A549 (cell line): ENCODE results near the gene LCOR. TPM values are rescaled to one million over a fixed set of nuclear protein-coding genes. Genes with fewer than 3 reads are reported as not detected.
A peak's percentile ranks its signal among the peaks of the same experiment; 100 is the strongest.
"Not testable (repeated sequence)": the region's sequence is repeated elsewhere in the genome, so short reads cannot be mapped to it uniquely, and the experiment has no call there.

Experiments used
- ATAC-seq, 2 experiments: fragments of 200-7000 bp in 1 of 2; fragments of >200 bp in 1 of 2; cut with Nextera tagmentation in 1 of 2; cut with Tn5 transposase in 1 of 2; 3 replicates each; pipeline versions ENCODE4 v1.8.0 to v1.9.1; 2018 to 2020; ENCODE audit warnings: mild to moderate bottlenecking in 1 of 2, moderate library complexity in 1 of 2
- CTCF ChIA-PET: fragments of 300-600 bp; sonication (Branson Sonifier 250); formaldehyde crosslinking; extraction: SDS; loops from one replicate; lab custom pipeline; 2021; ENCODE audit warnings: antibody characterized with exemption, inconsistent platforms; lab: Yijun Ruan, JAX
- POLR2A ChIA-PET: fragments of 350-600 bp; formaldehyde crosslinking; extraction: SDS; loops from one replicate; lab custom pipeline; 2021; ENCODE audit warnings: antibody characterized with exemption, inconsistent platforms; lab: Yijun Ruan, JAX
- DNase-seq, 2 experiments: peaks; one replicate each; pipeline versions ENCODE4 v3.0.0 to v3.0.0-alpha.2; 2011 to 2016; ENCODE audit warnings: low read depth in 1 of 2, low spot score in 1 of 2
- FAIRE-seq: peaks from 2 replicates; lab custom pipeline; 2011; peaks lifted over from hg19 to GRCh38; lab: Jason Lieb, UNC
- H3K27ac ChIP-seq, 2 experiments: fragments of >200 bp; sonication (Bioruptor Twin); formaldehyde crosslinking; 3 replicates each; pipeline ENCODE4 v1.5.1; 2016 to 2017
- H3K4me1 ChIP-seq: fragments of >200 bp; sonication (Bioruptor Twin); formaldehyde crosslinking; 3 replicates; pipeline ENCODE4 v1.6.1; 2016
- H3K4me2 ChIP-seq: fragments of >200 bp; sonication (Bioruptor Twin); formaldehyde crosslinking; 3 replicates; pipeline ENCODE4 v1.6.1; 2016
- H3K4me3 ChIP-seq: fragments of >200 bp; sonication (Bioruptor Twin); formaldehyde crosslinking; 3 replicates; pipeline ENCODE4 v1.5.1; 2016
- H3K9me3 ChIP-seq: fragments of >200 bp; sonication (Bioruptor Twin); formaldehyde crosslinking; 3 replicates; pipeline ENCODE4 v1.6.1; 2016
- CBX2 ChIP-seq: fragments of 200-600 bp; sonication (generic); IDR thresholded peaks from 2 replicates; pipeline ENCODE4 v1.6.1; 2016; ENCODE audit warnings: low read depth, mild to moderate bottlenecking, borderline replicate concordance
- CEBPB ChIP-seq, 2 experiments: fragments of >200 bp in 1 of 2; sonication (Bioruptor Twin) in 1 of 2; formaldehyde crosslinking in 1 of 2; IDR thresholded peaks; 2 replicates each; pipeline ENCODE4 v1.6.1; 2012 to 2016
- CHD2 ChIP-seq: fragments of 150-350 bp; IDR thresholded peaks from 2 replicates; pipeline ENCODE4 v1.6.1; 2014; ENCODE audit warnings: low read length; ENCODE audit not compliant: partially characterized antibody
- EHMT2 ChIP-seq: fragments of 200-600 bp; sonication (generic); IDR thresholded peaks from 2 replicates; pipeline ENCODE4 v1.6.1; 2016; ENCODE audit warnings: antibody characterized with exemption, low read depth, mild to moderate bottlenecking, moderate library complexity
- EP300 ChIP-seq, 2 experiments: fragments of >200 bp; sonication (Bioruptor Twin); formaldehyde crosslinking; IDR thresholded peaks; 2 replicates in 1 of 2; 3 replicates in 1 of 2; pipeline ENCODE4 v1.6.1; 2016 to 2017
- HDAC2 ChIP-seq: fragments of 200-600 bp; sonication (generic); IDR thresholded peaks from 2 replicates; pipeline ENCODE4 v1.6.1; 2016
- HMGXB4 ChIP-seq: fragments of 250-450 bp; sonication (Bioruptor Pico); IDR thresholded peaks from 2 replicates; pipeline ENCODE4 v1.5.0; 2021; ENCODE audit warnings: mild to moderate bottlenecking, moderate library complexity, borderline replicate concordance
- HOXB13 ChIP-seq: fragments of 250-450 bp; sonication (Bioruptor Pico); IDR thresholded peaks from 2 replicates; pipeline ENCODE4 v1.5.0; 2020; ENCODE audit warnings: low read depth, mild to moderate bottlenecking, moderate library complexity
- HOXB5 ChIP-seq: fragments of 250-450 bp; sonication (Bioruptor Pico); IDR thresholded peaks from 2 replicates; pipeline ENCODE4 v1.5.0; 2020; ENCODE audit warnings: mild to moderate bottlenecking, moderate library complexity
- KDM5A ChIP-seq: fragments of 200-600 bp; sonication (generic); IDR thresholded peaks from 2 replicates; pipeline ENCODE4 v1.6.1; 2016; ENCODE audit warnings: antibody characterized with exemption, mild to moderate bottlenecking
- MYC ChIP-seq: IDR thresholded peaks from 2 replicates; pipeline ENCODE4 v1.6.1; 2012; ENCODE audit warnings: mild to moderate bottlenecking, inconsistent platforms, low read length, improper control_type of control experiment, borderline replicate concordance
- RAD21 ChIP-seq, 2 experiments: fragments of >200 bp in 1 of 2; sonication (Bioruptor Twin) in 1 of 2; formaldehyde crosslinking in 1 of 2; IDR thresholded peaks in 1 of 2; conservative IDR thresholded peaks in 1 of 2; 2 replicates in 1 of 2; 3 replicates in 1 of 2; pipeline ENCODE4 v1.6.1; 2012 to 2018; ENCODE audit warnings: inconsistent platforms in 1 of 2
- RFX5 ChIP-seq: fragments of 450-650 bp; IDR thresholded peaks from 2 replicates; pipeline ENCODE4 v1.7.1; 2014; ENCODE audit warnings: antibody characterized with exemption, mild to moderate bottlenecking, moderate library complexity
- ZC3H11A ChIP-seq: fragments of 450-650 bp; IDR thresholded peaks from 2 replicates; pipeline ENCODE4 v1.6.1; 2014; ENCODE audit warnings: antibody characterized with exemption, mild to moderate bottlenecking
- WGBS: methylation state at CpG from one replicate; pipeline ENCODE4 v1.1.6; 2017; ENCODE audit errors: missing lambda C conversion rate; 5-methylcytosine and 5-hydroxymethylcytosine counted together
- polyA plus RNA-seq, 4 experiments: library from polyadenylated mRNA; depleted of rRNA in 3 of 4; stranded (reverse); fragments of >200 nt; fragmentation: RNase III in 1 of 4; extraction: RNeasy Plus Mini Kit Qiagen cat#74134 plus additional on column Dnase treatment in 1 of 4; gene quantifications; 2 replicates in 3 of 4; 3 replicates in 1 of 4; pipeline ENCODE4 v1.2.3, GENCODE V29; 2011 to 2017
- TF ChIP-seq, protein P1 (sequence below): fragments of 200-600 bp; sonication (generic); IDR thresholded peaks from 2 replicates; pipeline ENCODE4 v1.6.1; 2016; ENCODE audit warnings: antibody characterized with exemption, mild to moderate bottlenecking, moderate library complexity
- TF ChIP-seq, protein P2 (sequence below): fragments of >200 bp; sonication (Bioruptor Twin); formaldehyde crosslinking; IDR thresholded peaks from 3 replicates; pipeline ENCODE4 v1.6.1; 2016

Gene LCOR
- polyA plus RNA-seq, 2 of the 4 experiments (the other 2 are of a cell fraction) = 4.8 to 17.6 TPM

DNA sequence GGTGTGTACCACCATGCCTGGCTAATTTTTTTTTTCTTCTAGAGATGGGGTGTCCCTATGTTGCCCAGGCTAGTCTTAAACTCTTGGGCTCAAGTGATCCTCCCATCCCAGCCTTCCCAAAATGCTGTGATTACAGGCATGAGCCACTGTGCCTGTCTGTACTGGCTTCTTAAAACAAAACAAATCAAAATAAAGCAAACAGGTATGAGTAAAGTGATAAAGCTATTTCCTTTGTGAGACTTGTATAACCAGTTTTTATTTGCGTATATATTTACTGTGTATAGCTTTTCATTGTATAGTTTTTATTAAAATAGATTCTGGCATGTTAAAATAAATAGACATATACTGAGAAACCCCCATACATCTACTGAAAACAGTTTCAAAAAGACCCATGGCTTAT is 14.3 kb downstream of the LCOR start:
- CTCF ChIA-PET = interaction anchor here (0.6 to 0.9 kb wide), 3 partner anchors 14 to 167 kb away, joined by 3 to 4 read pairs (median 3); no protein-coding TSS in a partner anchor

DNA sequence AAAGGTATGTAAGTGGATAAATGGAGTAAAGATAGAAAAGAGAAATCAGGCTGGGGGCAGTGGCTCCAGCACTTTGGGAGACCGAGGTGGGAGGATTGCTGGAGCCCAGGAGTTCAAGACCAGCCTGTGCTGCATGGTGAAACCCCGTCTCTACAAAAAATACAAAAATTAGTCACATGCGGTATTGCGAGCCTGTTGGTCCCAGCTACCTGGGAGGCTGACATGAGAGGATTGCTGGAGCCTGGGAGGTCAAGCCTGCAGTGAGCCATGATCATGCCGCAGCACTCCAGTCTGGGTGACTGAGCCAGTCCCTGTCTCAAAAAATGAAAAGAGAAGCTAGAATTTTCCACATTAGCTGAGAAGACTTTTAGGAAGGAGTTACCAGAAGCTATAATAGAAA is 14.8 kb downstream of the LCOR start:
- DNase-seq = no peak
- ATAC-seq = no peak
- no peak overlapping the region for H3K4me3 ChIP-seq
- H3K27ac ChIP-seq = no peak overlapping the region
- ChIA-PET CTCF (interaction anchor here (0.6 kb wide), 1 partner anchor 98 kb away, joined by 3 read pairs; no protein-coding TSS in a partner anchor), POLR2A (no interaction called here)
- no peak for FAIRE-seq
- peaks cover 41% of the 10 kb centered on the region for H3K4me1 ChIP-seq
- H3K4me2 ChIP-seq = no peak overlapping the region
- H3K9me3 ChIP-seq = no peaks in the 10 kb centered on the region
- 89% methylated on average over 5 of the region's 5 CpGs for WGBS
- TF ChIP-seq EP300 (IDR thresholded peaks at IDR 0.05) (no peak), HOXB5 (no peak), RFX5 (no peak), ZC3H11A (no peak)
- TF ChIP-seq, protein P1, sequence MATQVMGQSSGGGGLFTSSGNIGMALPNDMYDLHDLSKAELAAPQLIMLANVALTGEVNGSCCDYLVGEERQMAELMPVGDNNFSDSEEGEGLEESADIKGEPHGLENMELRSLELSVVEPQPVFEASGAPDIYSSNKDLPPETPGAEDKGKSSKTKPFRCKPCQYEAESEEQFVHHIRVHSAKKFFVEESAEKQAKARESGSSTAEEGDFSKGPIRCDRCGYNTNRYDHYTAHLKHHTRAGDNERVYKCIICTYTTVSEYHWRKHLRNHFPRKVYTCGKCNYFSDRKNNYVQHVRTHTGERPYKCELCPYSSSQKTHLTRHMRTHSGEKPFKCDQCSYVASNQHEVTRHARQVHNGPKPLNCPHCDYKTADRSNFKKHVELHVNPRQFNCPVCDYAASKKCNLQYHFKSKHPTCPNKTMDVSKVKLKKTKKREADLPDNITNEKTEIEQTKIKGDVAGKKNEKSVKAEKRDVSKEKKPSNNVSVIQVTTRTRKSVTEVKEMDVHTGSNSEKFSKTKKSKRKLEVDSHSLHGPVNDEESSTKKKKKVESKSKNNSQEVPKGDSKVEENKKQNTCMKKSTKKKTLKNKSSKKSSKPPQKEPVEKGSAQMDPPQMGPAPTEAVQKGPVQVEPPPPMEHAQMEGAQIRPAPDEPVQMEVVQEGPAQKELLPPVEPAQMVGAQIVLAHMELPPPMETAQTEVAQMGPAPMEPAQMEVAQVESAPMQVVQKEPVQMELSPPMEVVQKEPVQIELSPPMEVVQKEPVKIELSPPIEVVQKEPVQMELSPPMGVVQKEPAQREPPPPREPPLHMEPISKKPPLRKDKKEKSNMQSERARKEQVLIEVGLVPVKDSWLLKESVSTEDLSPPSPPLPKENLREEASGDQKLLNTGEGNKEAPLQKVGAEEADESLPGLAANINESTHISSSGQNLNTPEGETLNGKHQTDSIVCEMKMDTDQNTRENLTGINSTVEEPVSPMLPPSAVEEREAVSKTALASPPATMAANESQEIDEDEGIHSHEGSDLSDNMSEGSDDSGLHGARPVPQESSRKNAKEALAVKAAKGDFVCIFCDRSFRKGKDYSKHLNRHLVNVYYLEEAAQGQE = no peak

More for the DNA sequence above, 14.3 kb downstream of the LCOR start:
- ATAC-seq (no peak), FAIRE-seq (no peak), DNase-seq (no peak)
- Histone ChIP-seq H3K4me2 (no peak overlapping the region), H3K4me1 (peaks cover 45% of the 10 kb centered on the region), H3K9me3 (no peaks in the 10 kb centered on the region), H3K4me3 (no peak overlapping the region), H3K27ac (no peak overlapping the region)
- TF ChIP-seq MYC = no peak
- no peak for TF ChIP-seq EHMT2
- no peak for TF ChIP-seq CHD2
- no peak for TF ChIP-seq KDM5A
- no peak for TF ChIP-seq HMGXB4
- TF ChIP-seq RAD21 (conservative IDR thresholded peaks at IDR 0.05 in 1 of 2, IDR thresholded peaks at IDR 0.05 in 1 of 2) = no peak
- TF ChIP-seq, protein P2, sequence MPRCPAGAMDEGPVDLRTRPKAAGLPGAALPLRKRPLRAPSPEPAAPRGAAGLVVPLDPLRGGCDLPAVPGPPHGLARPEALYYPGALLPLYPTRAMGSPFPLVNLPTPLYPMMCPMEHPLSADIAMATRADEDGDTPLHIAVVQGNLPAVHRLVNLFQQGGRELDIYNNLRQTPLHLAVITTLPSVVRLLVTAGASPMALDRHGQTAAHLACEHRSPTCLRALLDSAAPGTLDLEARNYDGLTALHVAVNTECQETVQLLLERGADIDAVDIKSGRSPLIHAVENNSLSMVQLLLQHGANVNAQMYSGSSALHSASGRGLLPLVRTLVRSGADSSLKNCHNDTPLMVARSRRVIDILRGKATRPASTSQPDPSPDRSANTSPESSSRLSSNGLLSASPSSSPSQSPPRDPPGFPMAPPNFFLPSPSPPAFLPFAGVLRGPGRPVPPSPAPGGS = no peak
- TF ChIP-seq ZC3H11A = no peak
- no peak for TF ChIP-seq CEBPB (IDR thresholded peaks at IDR 0.05)
- no peak for TF ChIP-seq CBX2
- TF ChIP-seq HOXB13 (CRISPR knock-in tag) = no peak
- no peak for TF ChIP-seq HDAC2
- WGBS = 88% methylated on average over 1 of the region's 1 CpG
- POLR2A ChIA-PET = no interaction called here

DNA sequence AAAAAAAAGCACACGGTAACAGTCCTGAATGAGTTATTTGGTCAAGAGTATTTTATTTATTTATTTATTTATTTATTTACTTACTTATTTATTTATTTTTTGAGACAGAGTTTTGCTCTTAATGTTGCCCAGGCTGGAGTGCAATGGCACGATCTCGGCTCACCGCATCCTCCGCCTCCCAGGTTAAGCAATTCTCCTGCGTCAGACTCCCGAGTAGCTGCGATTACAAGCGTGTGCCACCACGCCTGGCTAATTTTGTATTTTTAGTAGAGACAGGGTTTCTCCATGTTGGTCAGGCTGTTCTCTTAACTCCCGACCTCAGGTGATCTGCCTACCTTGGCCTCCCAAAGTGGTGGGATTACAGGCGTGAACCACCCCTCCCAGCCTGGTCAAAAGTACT is 15.3 kb downstream of the LCOR start:
- H3K4me2 ChIP-seq, CTCF ChIA-PET: not testable (repeated sequence)
- TF ChIP-seq ZC3H11A = peak; percentile 32; the same call in 1 of the 2 replicates
- TF ChIP-seq, all 56 proteins: peak for 1; not testable (repeated sequence) for 55
- H3K9me3 ChIP-seq, ATAC-seq, POLR2A ChIA-PET, H3K4me3 ChIP-seq, DNase-seq, FAIRE-seq, H3K27ac ChIP-seq: not testable (repeated sequence)
- H3K4me1 ChIP-seq = peaks cover 38% of the 10 kb centered on the region
- WGBS = 92% methylated on average over 12 of the region's 12 CpGs
